HCT116 (cell line): ENCODE results near the gene ZNF423. TPM values are rescaled to one million over a fixed set of nuclear protein-coding genes. Genes with fewer than 3 reads are reported as not detected.

Source experiments
- ATAC-seq: fragments of 200-7000 bp; cut with Tn5 transposase; 2 replicates; pipeline ENCODE4 v1.9.1; 2020; ENCODE audit warnings: mild to moderate bottlenecking, moderate library complexity
- BruUV-seq: library from RNA; stranded (reverse); fragments of 400-500 nt; replicated peaks from 2 replicates; lab custom pipeline; 2021; lab: Mats Ljungman, UMichigan
- CTCF ChIA-PET: fragments of 300-600 bp; sonication (Branson Sonifier 250); formaldehyde crosslinking; loops from one replicate; lab custom pipeline; 2021; ENCODE audit warnings: antibody characterized with exemption; lab: Charles Lee
- POLR2A ChIA-PET: fragments of 300-600, 350-600 bp; sonication (Branson Sonifier 250); formaldehyde crosslinking; loops from one replicate; lab custom pipeline; 2021; ENCODE audit warnings: antibody characterized with exemption; lab: Charles Lee
- RAD21 ChIA-PET, 2 experiments: fragments of 300-600 bp; sonication (Branson Sonifier 250); formaldehyde crosslinking; loops; one replicate each; lab custom pipeline; 2023; ENCODE audit warnings: low total read pairs in 2 of 2; ENCODE audit not compliant: uncharacterized antibody in 2 of 2, unreplicated experiment in 2 of 2, low non-redundant PET in 1 of 2; lab: Charles Lee
- DNase-seq: peaks from one replicate; pipeline ENCODE4 v3.0.0-alpha.2; 2010; ENCODE audit warnings: low read depth, low spot score
- H2AFZ ChIP-seq: fragments of 200-600 bp; shearing (Covaris generic), sonication (generic); 2 replicates; pipeline ENCODE4 v1.6.1; 2017; ENCODE audit warnings: low read depth, mixed run types, mixed read lengths, antibody characterized with exemption, low read length; ENCODE audit not compliant: poor library complexity, severe bottlenecking
- H3K27ac ChIP-seq: 2 replicates; pipeline ENCODE4 v1.5.1; 2012; ENCODE audit warnings: low read depth, low read length
- H3K27me3 ChIP-seq: fragments of 200-600 bp; sonication (generic); 2 replicates; pipeline ENCODE4 v1.6.1; 2016; ENCODE audit warnings: mixed run types, low read length, mixed read lengths; ENCODE audit not compliant: insufficient read depth
- H3K36me3 ChIP-seq, 2 experiments: fragments of 200-500 bp in 1 of 2; fragments of 200-600 bp in 1 of 2; sonication (Bioruptor generic) in 1 of 2; sonication (generic) in 1 of 2; 2 replicates each; pipeline versions ENCODE4 v1.5.1 to v1.6.1; 2014 to 2016; ENCODE audit warnings: low read length in 2 of 2, inconsistent platforms in 1 of 2, mixed read lengths in 1 of 2, mixed run types in 1 of 2; ENCODE audit not compliant: insufficient read depth in 2 of 2, control insufficient read depth in 1 of 2
- H3K4me1 ChIP-seq, 2 experiments: fragments of 200-600 bp in 1 of 2; sonication (generic) in 1 of 2; 2 replicates each; pipeline versions ENCODE4 v1.5.1 to v1.6.1; 2012 to 2017; ENCODE audit warnings: low read length in 2 of 2, inconsistent platforms in 1 of 2, mild to moderate bottlenecking in 1 of 2, mixed read lengths in 1 of 2, mixed run types in 1 of 2, moderate library complexity in 1 of 2; ENCODE audit not compliant: insufficient read depth in 2 of 2, control insufficient read depth in 1 of 2
- H3K4me2 ChIP-seq: fragments of 200-600 bp; sonication (generic); 2 replicates; pipeline ENCODE4 v1.6.1; 2017; ENCODE audit warnings: mixed run types, low read length, mixed read lengths
- H3K4me3 ChIP-seq, 2 experiments: fragments of 200-600 bp in 1 of 2; sonication (generic) in 1 of 2; replicated peaks in 1 of 2; 2 replicates each; pipeline ENCODE4 v1.5.1; 2011 to 2016; ENCODE audit warnings: low read length in 2 of 2, control low read depth in 1 of 2, low read depth in 1 of 2, mild to moderate bottlenecking in 1 of 2, mixed read lengths in 1 of 2, mixed run types in 1 of 2
- H3K79me2 ChIP-seq: fragments of 200-600 bp; sonication (generic); 2 replicates; pipeline ENCODE4 v1.6.1; 2017; ENCODE audit warnings: mild to moderate bottlenecking, mixed run types, low read length, moderate library complexity, mixed read lengths; ENCODE audit not compliant: insufficient read depth
- H3K9ac ChIP-seq: fragments of 200-600 bp; sonication (generic); 2 replicates; pipeline ENCODE4 v1.6.1; 2016; ENCODE audit warnings: low read length, mixed read lengths
- H3K9me2 ChIP-seq: fragments of 200-600 bp; sonication (generic), shearing (Covaris generic); 2 replicates; pipeline ENCODE4 v1.6.1; 2017; ENCODE audit warnings: mixed run types, mild to moderate bottlenecking, moderate library complexity; ENCODE audit not compliant: insufficient read depth
- H3K9me3 ChIP-seq, 2 experiments: fragments of 200-500 bp in 1 of 2; fragments of 200-600 bp in 1 of 2; sonication (Bioruptor generic) in 1 of 2; sonication (generic) in 1 of 2; 2 replicates each; pipeline ENCODE4 v1.6.1; 2014 to 2017; ENCODE audit warnings: low read length in 2 of 2, mixed read lengths in 2 of 2, inconsistent platforms in 1 of 2, low read depth in 1 of 2, mild to moderate bottlenecking in 1 of 2, mixed run types in 1 of 2, moderate library complexity in 1 of 2; ENCODE audit not compliant: control insufficient read depth in 1 of 2, insufficient read depth in 1 of 2
- H4K20me1 ChIP-seq: fragments of 200-600 bp; sonication (generic), shearing (Covaris generic); 2 replicates; pipeline ENCODE4 v1.6.1; 2017; ENCODE audit warnings: mixed run types, mild to moderate bottlenecking, moderate library complexity; ENCODE audit not compliant: insufficient read depth
- CEBPB ChIP-seq: IDR thresholded peaks from 2 replicates; pipeline ENCODE4 v1.6.1; 2012; ENCODE audit warnings: low read depth
- EZH2 ChIP-seq: fragments of 200-600 bp; sonication (generic); IDR thresholded peaks from 2 replicates; pipeline ENCODE4 v1.6.1; 2017; ENCODE audit warnings: antibody characterized with exemption, mixed run types
- FOSL1 ChIP-seq: IDR thresholded peaks from 2 replicates; pipeline ENCODE4 v1.6.1; 2012; ENCODE audit warnings: low read depth
- POLR2A ChIP-seq: IDR thresholded peaks from 2 replicates; pipeline ENCODE4 v1.7.0; 2011; ENCODE audit warnings: borderline replicate concordance; ENCODE audit not compliant: insufficient read depth, insufficient read length; ENCODE audit errors: extremely low read depth
- POLR2AphosphoS5 ChIP-seq: IDR thresholded peaks from 2 replicates; pipeline ENCODE4 v1.6.1; 2011; ENCODE audit warnings: mild to moderate bottlenecking, low read depth, low read length, moderate library complexity
- RAD21 ChIP-seq: IDR thresholded peaks from 2 replicates; pipeline ENCODE4 v1.6.1; 2012; ENCODE audit warnings: low read depth, mild to moderate bottlenecking
- SIN3A ChIP-seq: IDR thresholded peaks from 2 replicates; pipeline ENCODE4 v1.6.1; 2012; ENCODE audit warnings: low read depth
- SP1 ChIP-seq: IDR thresholded peaks from 2 replicates; pipeline ENCODE4 v1.6.1; 2012; ENCODE audit warnings: low read depth
- TCF7L2 ChIP-seq: IDR thresholded peaks from 2 replicates; pipeline ENCODE4 v1.7.0; 2011; ENCODE audit warnings: borderline replicate concordance, inconsistent platforms; ENCODE audit not compliant: insufficient read depth, insufficient read length; ENCODE audit errors: extremely low read depth
- ZFX ChIP-seq: fragments of 450-650 bp; IDR thresholded peaks from 2 replicates; pipeline ENCODE4 v1.6.1; 2017
- intact Hi-C: fragments of 100-400 bp; cut with micrococcal nuclease; formaldehyde crosslinking; loops from 2 replicates; pipeline ENCODE4 v1.10.0; 2022
- total RNA-seq: library from RNA; stranded (reverse); gene quantifications from one replicate; pipeline ENCODE4 v1.2.1, GENCODE V29; 2021; ENCODE audit not compliant: unreplicated experiment
- TF ChIP-seq, protein P1 (sequence below): IDR thresholded peaks from 2 replicates; pipeline ENCODE4 v1.6.1; 2011; ENCODE audit warnings: mild to moderate bottlenecking, low read length, moderate library complexity; ENCODE audit not compliant: insufficient replicate concordance; ENCODE audit errors: extremely low read depth
- TF ChIP-seq, protein P2 (sequence below): IDR thresholded peaks from 2 replicates; pipeline ENCODE4 v1.6.1; 2012
- TF ChIP-seq, protein P3 (sequence below): IDR thresholded peaks from 2 replicates; pipeline ENCODE4 v1.6.1; 2012

ZNF423 gene
- total RNA-seq, 1 experiment from 2014 or later: 0.22 TPM

DNA sequence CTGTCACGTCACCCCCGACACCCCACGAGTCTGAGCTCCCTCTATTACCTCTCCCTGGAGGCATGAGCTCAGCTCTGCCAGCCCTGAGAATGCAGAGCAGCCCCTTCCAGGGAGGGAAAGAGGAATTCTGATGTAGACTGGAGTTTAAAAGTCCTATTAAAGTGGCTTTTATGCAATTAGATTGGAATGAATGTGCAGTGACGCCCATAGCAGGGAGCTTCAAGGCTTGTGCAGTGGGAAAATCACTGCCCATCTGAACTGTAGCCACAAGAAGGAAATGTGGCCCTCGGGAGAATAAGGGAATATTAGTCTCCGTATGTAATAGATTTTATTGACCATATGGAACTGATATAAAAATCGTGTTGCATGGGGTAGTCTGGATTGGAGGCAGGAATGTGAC, 66.9 kb downstream of the ZNF423 start:
- H3K27me3 ChIP-seq: no peaks in the 10 kb centered on the region; the same call in none of the 2 replicates
- ChIA-PET POLR2A (no interaction called here), CTCF (no interaction called here)

DNA sequence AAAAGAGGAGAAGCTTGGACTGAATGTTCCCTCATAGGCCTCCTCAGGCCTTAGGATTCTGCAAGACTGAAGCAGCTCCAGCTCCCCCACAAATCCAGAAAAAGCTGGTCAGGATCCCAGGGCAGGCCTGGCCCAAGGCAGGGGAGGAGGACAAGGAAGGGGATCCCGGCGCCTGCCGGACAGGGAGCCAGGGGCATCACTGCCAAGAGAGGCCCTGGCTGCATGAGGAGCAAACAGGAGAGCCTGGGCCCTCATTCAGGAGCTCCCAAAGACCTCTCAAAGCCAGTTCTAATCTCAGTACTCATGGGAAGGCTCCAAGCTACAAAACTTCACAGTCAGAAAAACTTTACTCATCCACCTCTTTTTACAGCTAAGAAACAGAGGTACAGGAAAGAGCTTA, 67.3 kb downstream of the ZNF423 start:
- Histone ChIP-seq H3K27me3 (no peaks in the 10 kb centered on the region; the same call in none of the 2 replicates), H3K4me3 (no peak overlapping the region), H3K79me2 (no peaks in the 10 kb centered on the region), H3K36me3 (no peaks in the 10 kb centered on the region), H4K20me1 (no peaks in the 10 kb centered on the region), H3K4me1 (no peaks in the 10 kb centered on the region), H3K9me2 (no peaks in the 10 kb centered on the region), H3K9ac (no peak overlapping the region), H3K4me2 (no peak overlapping the region), H3K27ac (no peak overlapping the region), H2AFZ (no peak overlapping the region), H3K9me3 (no peaks in the 10 kb centered on the region)
- ChIA-PET POLR2A (no interaction called here), CTCF (no interaction called here), RAD21 (no interaction called here)
- ATAC-seq: no peak
- no peak for DNase-seq
- intact Hi-C loops: no loop called here
- BruUV-seq: no TSS peak
- TF ChIP-seq RAD21: no peak
- TF ChIP-seq SIN3A: no peak
- no peak for TF ChIP-seq ZFX
- no peak for TF ChIP-seq POLR2A
- no peak for TF ChIP-seq SP1
- TF ChIP-seq EZH2: no peak
- TF ChIP-seq, protein P1, sequence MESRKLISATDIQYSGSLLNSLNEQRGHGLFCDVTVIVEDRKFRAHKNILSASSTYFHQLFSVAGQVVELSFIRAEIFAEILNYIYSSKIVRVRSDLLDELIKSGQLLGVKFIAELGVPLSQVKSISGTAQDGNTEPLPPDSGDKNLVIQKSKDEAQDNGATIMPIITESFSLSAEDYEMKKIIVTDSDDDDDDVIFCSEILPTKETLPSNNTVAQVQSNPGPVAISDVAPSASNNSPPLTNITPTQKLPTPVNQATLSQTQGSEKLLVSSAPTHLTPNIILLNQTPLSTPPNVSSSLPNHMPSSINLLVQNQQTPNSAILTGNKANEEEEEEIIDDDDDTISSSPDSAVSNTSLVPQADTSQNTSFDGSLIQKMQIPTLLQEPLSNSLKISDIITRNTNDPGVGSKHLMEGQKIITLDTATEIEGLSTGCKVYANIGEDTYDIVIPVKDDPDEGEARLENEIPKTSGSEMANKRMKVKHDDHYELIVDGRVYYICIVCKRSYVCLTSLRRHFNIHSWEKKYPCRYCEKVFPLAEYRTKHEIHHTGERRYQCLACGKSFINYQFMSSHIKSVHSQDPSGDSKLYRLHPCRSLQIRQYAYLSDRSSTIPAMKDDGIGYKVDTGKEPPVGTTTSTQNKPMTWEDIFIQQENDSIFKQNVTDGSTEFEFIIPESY: no peak
- no peak for TF ChIP-seq CEBPB
- TF ChIP-seq TCF7L2: no peak
- TF ChIP-seq POLR2AphosphoS5: no peak
- no peak for TF ChIP-seq FOSL1

More for the DNA sequence above, 66.9 kb downstream of the ZNF423 start:
- Histone ChIP-seq H4K20me1 (no peaks in the 10 kb centered on the region), H3K36me3 (no peaks in the 10 kb centered on the region), H3K4me1 (no peaks in the 10 kb centered on the region), H3K27ac (no peak overlapping the region), H2AFZ (no peak overlapping the region), H3K9me3 (no peaks in the 10 kb centered on the region), H3K9me2 (no peaks in the 10 kb centered on the region), H3K4me2 (no peak overlapping the region), H3K4me3 (no peak overlapping the region), H3K79me2 (no peaks in the 10 kb centered on the region), H3K9ac (no peak overlapping the region)
- DNase-seq (no peak), ATAC-seq (no peak)
- RAD21 ChIA-PET: no interaction called here
- TF ChIP-seq, protein P1: no peak
- TF ChIP-seq, protein P2, sequence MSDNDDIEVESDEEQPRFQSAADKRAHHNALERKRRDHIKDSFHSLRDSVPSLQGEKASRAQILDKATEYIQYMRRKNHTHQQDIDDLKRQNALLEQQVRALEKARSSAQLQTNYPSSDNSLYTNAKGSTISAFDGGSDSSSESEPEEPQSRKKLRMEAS: no peak
- TF ChIP-seq EZH2 (no peak), CEBPB (no peak), SP1 (no peak)
- TF ChIP-seq, protein P3, sequence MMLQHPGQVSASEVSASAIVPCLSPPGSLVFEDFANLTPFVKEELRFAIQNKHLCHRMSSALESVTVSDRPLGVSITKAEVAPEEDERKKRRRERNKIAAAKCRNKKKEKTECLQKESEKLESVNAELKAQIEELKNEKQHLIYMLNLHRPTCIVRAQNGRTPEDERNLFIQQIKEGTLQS: no peak
- intact Hi-C loops: no loop called here
- no TSS peak for BruUV-seq
